ENCODE results near the gene SPATS2.
A peak's percentile ranks its signal among the peaks of the same experiment; 100 is the strongest.

The SPATS2 gene

DNA sequence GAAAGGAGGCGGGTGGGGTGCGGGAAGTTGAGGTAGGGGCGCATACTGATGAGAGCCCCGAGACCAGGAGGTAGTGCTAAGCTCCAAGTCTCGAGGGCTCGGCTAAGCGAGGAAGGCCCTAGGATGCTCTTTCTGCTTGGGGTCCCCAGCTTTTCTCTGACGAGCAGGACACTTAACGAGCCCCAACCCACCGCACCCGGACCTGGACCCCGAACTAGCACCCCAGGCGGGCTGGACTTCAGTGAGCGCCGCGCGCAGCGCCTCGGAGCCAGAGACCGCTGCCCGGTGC is 25.5 kb upstream of the SPATS2 start:
- ChIA-PET CTCF (interaction anchor here (0.6 to 3.0 kb wide), 19 partner anchors 10 to 239 kb away, joined by 3 to 55 read pairs (median 8); partner anchors contain the start of genes PRPH, SPATS2 and TROAP), POLR2A (interaction anchor here (0.7 to 2.9 kb wide), 11 partner anchors 8 to 210 kb away, joined by 3 to 42 read pairs (median 10); partner anchors contain the start of genes PRPH, SPATS2, TROAP and TUBA1B)
- DNase-seq (ENCODE audit: extremely low spot score): no peak
- TF ChIP-seq L3MBTL2 (conservative IDR thresholded peaks at IDR 0.05) (no peak), ZNF384 (IDR thresholded peaks at IDR 0.05) (no peak), ARNT (IDR thresholded peaks at IDR 0.05) (no peak), BHLHE40 (IDR thresholded peaks at IDR 0.05; ENCODE audit: borderline replicate concordance) (no peak), NFRKB (IDR thresholded peaks at IDR 0.05) (no peak), ELF4 (IDR thresholded peaks at IDR 0.05) (no peak), FOXM1 (IDR thresholded peaks at IDR 0.05; ENCODE audit: borderline replicate concordance) (no peak), SUZ12 (IDR thresholded peaks at IDR 0.05) (no peak), CTBP1 (IDR thresholded peaks at IDR 0.05; ENCODE audit: borderline replicate concordance) (no peak), FOXA1 (IDR thresholded peaks at IDR 0.05) (no peak), LEF1 (IDR thresholded peaks at IDR 0.05; ENCODE audit: borderline replicate concordance) (no peak), SP1 (IDR thresholded peaks at IDR 0.05) (no peak), TARDBP (IDR thresholded peaks at IDR 0.05) (no peak), HDGF (IDR thresholded peaks at IDR 0.05; ENCODE audit: borderline replicate concordance) (no peak), FOXK2 (IDR thresholded peaks at IDR 0.05) (no peak)
- TF ChIP-seq, protein P1, sequence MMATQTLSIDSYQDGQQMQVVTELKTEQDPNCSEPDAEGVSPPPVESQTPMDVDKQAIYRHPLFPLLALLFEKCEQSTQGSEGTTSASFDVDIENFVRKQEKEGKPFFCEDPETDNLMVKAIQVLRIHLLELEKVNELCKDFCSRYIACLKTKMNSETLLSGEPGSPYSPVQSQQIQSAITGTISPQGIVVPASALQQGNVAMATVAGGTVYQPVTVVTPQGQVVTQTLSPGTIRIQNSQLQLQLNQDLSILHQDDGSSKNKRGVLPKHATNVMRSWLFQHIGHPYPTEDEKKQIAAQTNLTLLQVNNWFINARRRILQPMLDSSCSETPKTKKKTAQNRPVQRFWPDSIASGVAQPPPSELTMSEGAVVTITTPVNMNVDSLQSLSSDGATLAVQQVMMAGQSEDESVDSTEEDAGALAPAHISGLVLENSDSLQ (IDR thresholded peaks at IDR 0.05): no peak

DNA sequence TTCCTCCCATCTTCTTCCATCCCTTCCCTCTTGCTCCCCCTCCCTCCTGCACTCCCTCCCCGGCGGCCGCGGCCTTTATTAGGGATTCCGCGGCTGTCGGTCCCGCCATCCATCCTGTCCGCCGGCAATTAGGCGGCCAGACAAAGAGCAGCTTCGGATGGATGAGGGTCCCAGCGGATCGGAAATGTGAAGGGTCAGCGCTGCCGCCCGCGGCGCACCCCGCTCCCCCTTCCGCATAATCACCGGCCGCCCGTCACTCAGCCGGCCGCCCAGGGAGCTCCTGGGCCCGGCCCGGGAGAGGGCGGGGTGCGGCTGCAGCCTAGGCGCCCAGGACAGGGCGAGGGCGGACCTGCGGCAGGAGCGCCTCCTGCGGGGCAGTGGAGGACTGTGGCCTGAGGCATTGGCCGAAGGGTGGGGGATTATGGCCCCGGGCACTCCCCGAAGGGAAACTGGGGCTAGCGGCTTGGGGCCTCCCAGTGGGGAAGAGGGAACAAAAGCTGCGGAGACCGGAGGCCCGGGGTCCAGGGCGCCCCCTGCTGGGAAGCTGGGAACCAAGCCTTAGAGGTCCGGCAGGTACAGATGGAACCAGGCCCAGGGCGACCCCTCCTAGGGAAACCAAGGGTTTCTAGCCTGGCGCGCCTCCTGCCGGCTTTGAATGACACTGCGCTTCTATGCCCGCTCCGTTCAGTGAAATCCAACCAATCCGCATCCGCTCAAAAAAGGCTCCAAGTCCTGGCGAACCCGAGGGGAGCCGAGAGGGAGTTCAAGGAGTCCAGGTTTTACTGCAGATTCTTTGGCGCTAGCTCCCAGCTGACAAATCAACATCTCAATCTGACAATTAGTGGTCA is 25.0 kb upstream of the SPATS2 start:
- peak; percentile 88 for DNase-seq (ENCODE audit: extremely low spot score)
- ChIA-PET POLR2A (interaction anchor here (0.6 to 2.9 kb wide), 14 partner anchors 9 to 237 kb away, joined by 3 to 42 read pairs (median 8); partner anchors contain the start of genes PRPH, SPATS2, TROAP and TUBA1B), CTCF (interaction anchor here (0.5 to 3.0 kb wide), 27 partner anchors 9 to 306 kb away, joined by 3 to 55 read pairs (median 6); partner anchors contain the start of genes PRPH, SPATS2, TROAP and TUBA1B)
- TF ChIP-seq ZNF384 (IDR thresholded peaks at IDR 0.05) (no peak), HDGF (IDR thresholded peaks at IDR 0.05; ENCODE audit: borderline replicate concordance) (no peak)
- TF ChIP-seq, protein P1 (IDR thresholded peaks at IDR 0.05): peak; percentile 86

DNA sequence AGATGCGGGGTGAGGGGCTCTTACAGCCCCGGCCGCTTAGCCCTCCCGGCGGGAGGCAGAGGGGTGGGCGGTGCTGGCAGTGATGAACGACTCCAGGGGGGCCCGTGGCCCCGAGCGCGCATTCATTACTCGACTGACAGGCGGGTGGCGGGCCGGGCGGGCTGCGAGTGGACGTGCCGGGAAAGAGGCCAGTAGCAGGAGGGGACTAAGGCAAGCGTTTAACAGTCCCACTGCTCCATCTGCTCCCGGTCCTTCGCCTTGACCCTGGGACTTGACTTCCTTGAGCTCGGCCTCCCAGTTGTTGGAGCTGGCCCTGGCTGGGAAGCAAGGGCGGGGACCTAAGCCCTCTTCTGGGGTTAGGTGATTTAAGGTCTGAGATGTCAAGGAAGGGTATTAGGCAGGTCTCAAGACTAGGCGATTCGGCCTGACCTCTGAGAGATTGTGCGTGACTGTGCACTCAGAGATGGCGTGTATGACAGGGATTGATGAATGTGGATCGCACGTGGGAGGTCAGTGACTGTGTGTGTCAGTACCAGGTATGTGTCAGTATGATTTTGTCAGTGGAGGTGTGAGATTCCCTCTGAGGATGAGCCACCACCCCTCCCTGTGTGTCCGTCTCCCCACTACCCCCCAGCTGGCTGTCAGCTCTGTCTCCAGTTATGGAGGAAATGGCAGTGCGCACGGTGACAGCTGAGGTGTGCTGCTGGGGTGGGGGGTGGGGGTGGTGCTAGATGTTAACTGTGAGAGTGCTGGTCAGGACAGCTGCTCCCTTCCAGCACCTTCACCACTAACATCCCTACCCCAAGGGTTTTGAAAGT is 24.1 kb upstream of the SPATS2 start:
- no peak for TF ChIP-seq LEF1 (IDR thresholded peaks at IDR 0.05; ENCODE audit: borderline replicate concordance)
- TF ChIP-seq, protein P1 (IDR thresholded peaks at IDR 0.05): peak; percentile 95
- ChIA-PET CTCF (interaction anchor here (0.6 to 3.0 kb wide), 22 partner anchors 8 to 490 kb away, joined by 3 to 55 read pairs (median 8); partner anchors contain the start of genes PRPH, SPATS2, TROAP and TUBA1B), POLR2A (interaction anchor here (0.6 to 2.9 kb wide), 16 partner anchors 9 to 236 kb away, joined by 3 to 42 read pairs (median 6); partner anchors contain the start of genes PRPH, SPATS2, TROAP and TUBA1B)
- no peak for DNase-seq (ENCODE audit: extremely low spot score)

DNA sequence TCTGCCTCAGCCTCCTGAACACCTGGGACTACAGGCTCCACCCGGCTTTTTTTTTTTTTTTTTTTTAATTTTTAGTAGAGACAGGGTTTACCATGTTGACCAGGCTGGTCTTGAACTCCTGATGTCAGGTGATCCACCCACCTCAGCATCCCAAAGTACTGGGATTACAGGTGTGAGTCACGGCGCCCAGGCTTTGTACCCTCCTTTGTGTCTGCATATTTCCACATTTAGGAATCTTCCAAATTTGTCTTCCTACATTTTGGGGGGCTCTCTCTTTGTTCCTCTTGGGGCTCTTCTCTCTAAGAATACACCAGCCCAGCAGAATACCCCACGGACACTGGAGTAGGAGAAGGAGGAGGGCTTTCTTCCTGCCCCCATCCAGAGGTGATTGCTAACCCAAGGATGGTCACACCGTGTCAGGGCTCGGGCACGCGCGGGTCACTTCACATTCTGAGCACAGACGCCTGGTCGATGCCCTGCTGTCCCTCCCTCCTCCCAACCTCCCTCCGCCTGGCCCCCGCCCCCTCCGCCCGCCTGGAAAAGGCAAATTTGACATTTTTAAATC is 22.7 kb upstream of the SPATS2 start:
- ChIA-PET POLR2A (interaction anchor here (0.8 to 1.1 kb wide), 2 partner anchors 20 to 22 kb away, joined by 3 read pairs; partner anchors contain the start of gene TROAP), CTCF (interaction anchor here (0.6 kb wide), 1 partner anchor 172 kb away, joined by 3 read pairs; no protein-coding TSS in a partner anchor)
- DNase-seq (ENCODE audit: extremely low spot score): no peak
- TF ChIP-seq HDGF (IDR thresholded peaks at IDR 0.05; ENCODE audit: borderline replicate concordance): no peak
- TF ChIP-seq ARNT (IDR thresholded peaks at IDR 0.05): no peak
- TF ChIP-seq BHLHE40 (IDR thresholded peaks at IDR 0.05; ENCODE audit: borderline replicate concordance): no peak
- TF ChIP-seq TARDBP (IDR thresholded peaks at IDR 0.05): no peak
- TF ChIP-seq FOXM1 (IDR thresholded peaks at IDR 0.05; ENCODE audit: borderline replicate concordance): no peak
- TF ChIP-seq ZNF384 (IDR thresholded peaks at IDR 0.05): no peak
- TF ChIP-seq FOXA1 (IDR thresholded peaks at IDR 0.05): no peak
- no peak for TF ChIP-seq LEF1 (IDR thresholded peaks at IDR 0.05; ENCODE audit: borderline replicate concordance)
- no peak for TF ChIP-seq SP1 (IDR thresholded peaks at IDR 0.05)
- TF ChIP-seq CTBP1 (IDR thresholded peaks at IDR 0.05; ENCODE audit: borderline replicate concordance): no peak
- no peak for TF ChIP-seq L3MBTL2 (conservative IDR thresholded peaks at IDR 0.05)
- TF ChIP-seq SUZ12 (IDR thresholded peaks at IDR 0.05): no peak
- TF ChIP-seq ELF4 (IDR thresholded peaks at IDR 0.05): no peak
- no peak for TF ChIP-seq FOXK2 (IDR thresholded peaks at IDR 0.05)
- TF ChIP-seq, protein P1 (IDR thresholded peaks at IDR 0.05): no peak
- TF ChIP-seq NFRKB (IDR thresholded peaks at IDR 0.05): no peak

All from HEK293T (cell line).